ENCODE results near the gene DZIP3.

Gene DZIP3

DNA sequence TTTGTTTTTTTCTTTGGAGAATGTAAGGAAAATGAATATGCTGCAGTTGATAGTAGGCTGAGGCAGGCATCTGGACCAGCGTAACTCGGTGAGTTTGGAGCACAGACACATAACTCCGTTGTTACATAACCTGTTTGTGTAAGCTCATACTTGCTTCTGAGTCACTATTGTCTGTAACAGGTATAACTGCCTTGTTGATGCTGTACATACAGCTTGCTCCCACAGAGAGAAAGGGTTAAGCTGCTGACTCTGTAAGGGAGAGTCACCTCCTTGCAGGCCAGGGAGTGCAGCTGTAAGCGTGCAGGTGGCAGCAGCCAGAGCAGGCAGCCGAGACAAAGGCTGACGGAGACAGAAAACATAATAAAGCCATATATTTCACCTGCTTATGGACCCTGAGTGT is 147.3 kb downstream of the DZIP3 start:
- peaks cover 0 to 5% of the 10 kb centered on the region in 2 donors for H3K27me3 Mint-ChIP-seq
- no peak overlapping the region for H3K27ac Mint-ChIP-seq
- H3K4me1 Mint-ChIP-seq (ENCODE audit: low read depth in 2 of 2): no peaks in the 10 kb centered on the region
- no peaks in the 10 kb centered on the region for H3K9me3 Mint-ChIP-seq
- ATAC-seq (replicated peaks) (no peak), DNase-seq (no peak)
- H3K36me3 Mint-ChIP-seq (ENCODE audit: insufficient read depth): no peaks in the 10 kb centered on the region
- no peak overlapping the region for H3K4me3 Mint-ChIP-seq

DNA sequence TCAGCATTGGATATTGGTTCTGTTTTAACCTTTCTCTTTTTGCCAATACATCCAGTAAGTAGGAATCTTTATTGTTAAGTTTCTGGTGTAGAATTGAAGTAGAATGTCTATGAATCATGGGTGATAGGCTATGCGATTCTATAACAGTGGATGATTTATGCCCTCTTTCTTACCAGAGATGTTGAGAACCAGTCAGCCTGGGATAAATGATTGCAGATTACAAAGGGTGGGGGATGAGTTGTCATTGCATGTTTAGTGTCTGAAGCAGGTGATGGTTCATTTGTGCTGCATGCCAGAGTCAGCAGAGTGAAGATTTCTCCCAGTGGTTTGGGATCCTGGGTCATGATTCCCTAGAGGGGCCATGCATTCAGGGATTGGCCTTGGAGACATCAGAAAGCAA is 153.4 kb downstream of the DZIP3 start:
- ATAC-seq (replicated peaks) (no peak), DNase-seq (no peak)
- Mint-ChIP-seq H3K4me3 (no peak overlapping the region), H3K9me3 (no peaks in the 10 kb centered on the region), H3K36me3 (ENCODE audit: insufficient read depth) (no peaks in the 10 kb centered on the region), H3K27me3 (peaks cover 5 to 29% of the 10 kb centered on the region in 2 donors), H3K27ac (no peak overlapping the region), H3K4me1 (ENCODE audit: low read depth in 2 of 2) (no peaks in the 10 kb centered on the region)

Measured in effector memory CD8-positive, alpha-beta T cell (primary cell).